GM11168 (cell line): ENCODE results near the gene MUC20.

Experiments used
- in situ Hi-C: fragments of 300-500 bp; cut with MboI; formaldehyde crosslinking; loops from one replicate; pipeline ENCODE4 v1.12.0; 2022; ENCODE audit warnings: low sequenced_read_pairs; ENCODE audit not compliant: unreplicated experiment

The MUC20 gene

DNA sequence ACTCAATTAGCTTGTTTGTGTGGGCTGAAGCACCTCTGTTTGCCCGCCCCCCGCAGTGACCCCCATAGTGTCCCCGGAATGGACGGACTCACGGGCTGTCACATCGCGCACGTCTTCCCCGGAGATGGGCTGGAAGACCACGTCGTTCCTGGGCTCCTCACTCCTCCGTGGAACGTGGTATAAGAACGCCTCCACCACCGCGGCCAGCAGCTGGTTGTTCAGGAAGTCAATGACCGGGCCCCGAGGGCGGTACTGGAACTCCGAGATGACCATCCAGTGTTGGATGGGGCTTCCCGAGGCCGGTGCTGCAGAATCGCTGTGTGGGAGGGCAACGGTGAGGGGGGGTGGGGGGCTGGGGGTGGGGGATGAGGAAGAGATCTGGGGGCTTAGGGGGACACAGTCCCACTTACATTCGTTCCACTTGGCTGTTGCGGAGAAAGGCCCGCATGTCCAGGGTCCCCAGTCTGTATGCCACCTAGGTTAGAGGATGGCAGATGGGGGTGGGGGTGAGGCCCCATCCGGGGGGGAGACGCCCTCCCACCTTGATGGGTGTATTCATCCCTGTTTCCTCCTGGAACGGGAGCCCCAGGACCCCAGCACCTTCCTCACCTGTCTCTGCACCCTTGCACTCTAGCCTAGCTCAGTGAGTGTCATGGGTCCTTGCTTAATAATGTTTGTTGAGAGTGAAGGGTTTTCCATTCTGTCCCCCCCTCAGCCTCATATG is 30.2 kb downstream of the MUC20 start:
- in situ Hi-C loops = loop anchor here (10.0 kb wide), 1 partner anchor 894 kb away; no protein-coding TSS in a partner anchor

DNA sequence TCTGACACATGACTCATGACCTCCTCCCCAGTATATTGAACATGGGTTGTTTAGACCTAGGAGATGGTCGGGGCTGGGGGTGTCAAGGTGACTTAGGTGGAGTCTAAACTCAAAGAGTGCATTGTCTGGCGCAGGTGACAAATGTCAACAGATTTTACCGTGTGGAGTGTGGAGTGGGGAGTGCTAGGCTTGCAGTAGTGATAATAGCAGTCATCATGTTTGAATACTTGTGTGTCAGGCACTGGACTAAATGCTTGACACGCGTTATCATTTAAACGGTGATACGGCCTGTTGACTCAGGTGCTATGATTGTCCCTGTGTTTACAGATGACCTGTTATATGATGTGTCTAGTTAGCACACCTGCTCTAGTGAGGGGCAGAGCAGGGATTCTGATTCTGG is 30.8 kb downstream of the MUC20 start:
- in situ Hi-C loops = loop anchor here (10.0 kb wide), 1 partner anchor 893 kb away; no protein-coding TSS in a partner anchor

DNA sequence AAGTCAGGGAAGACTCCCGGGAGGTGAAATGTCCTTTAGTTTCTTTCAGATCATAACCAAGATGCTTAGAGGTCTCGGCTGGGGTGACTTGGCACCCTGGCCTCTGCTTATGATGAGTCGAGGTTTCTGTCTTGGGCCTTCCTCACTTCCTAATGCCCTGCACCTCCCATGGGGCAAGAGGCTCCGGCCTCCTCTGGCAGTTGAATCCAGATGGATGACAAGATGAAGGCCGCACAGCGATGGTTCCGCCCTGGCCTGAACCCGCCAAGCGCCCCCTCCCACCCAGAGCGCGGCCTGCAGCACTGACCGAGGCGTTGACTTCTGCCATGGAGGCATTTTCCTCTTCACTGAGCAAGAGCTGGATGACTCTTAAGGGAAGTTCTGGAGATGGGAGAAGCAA is 31.3 kb downstream of the MUC20 start:
- in situ Hi-C loops = loop anchor here (10.0 kb wide), 1 partner anchor 893 kb away; no protein-coding TSS in a partner anchor

DNA sequence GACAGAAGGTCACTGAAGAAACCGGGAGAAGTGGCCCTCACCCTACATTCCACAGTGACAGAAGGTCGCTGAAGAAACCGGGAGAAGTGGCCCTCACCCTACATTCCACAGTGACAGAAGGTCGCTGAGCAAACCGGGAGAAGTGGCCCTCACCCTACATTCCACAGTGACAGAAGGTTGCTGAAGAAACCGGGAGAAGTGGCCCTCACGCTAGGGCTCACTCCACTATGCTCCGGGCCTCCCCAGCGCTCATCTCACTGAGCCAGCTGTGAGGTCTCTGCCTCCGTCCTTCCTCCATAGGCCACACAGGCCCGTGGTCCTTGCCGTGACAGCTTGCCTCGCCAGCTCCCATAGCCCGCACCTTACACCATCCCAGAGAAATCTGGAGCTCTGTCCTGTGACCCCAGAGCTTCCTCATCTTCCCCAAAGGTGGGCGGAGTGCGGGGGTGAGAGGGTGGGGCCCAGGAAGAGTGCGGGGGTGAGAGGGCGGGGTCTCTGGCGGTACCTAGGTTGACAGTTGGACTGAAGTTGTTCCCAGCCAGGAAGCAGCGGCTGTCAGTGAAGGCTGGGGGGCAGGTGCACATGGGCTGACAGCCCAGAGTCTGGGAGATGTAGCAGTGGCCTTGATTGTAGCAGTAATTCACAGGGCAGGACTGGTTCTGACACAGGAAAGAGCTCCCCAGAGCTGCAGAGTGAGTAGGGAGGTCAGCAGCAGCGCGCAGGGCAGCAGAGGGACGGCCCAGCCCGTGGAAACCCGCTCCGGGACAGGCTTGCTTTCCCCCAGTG is 32.0 kb downstream of the MUC20 start:
- in situ Hi-C loops = loop anchor here (10.0 kb wide), 1 partner anchor 892 kb away; no protein-coding TSS in a partner anchor

DNA sequence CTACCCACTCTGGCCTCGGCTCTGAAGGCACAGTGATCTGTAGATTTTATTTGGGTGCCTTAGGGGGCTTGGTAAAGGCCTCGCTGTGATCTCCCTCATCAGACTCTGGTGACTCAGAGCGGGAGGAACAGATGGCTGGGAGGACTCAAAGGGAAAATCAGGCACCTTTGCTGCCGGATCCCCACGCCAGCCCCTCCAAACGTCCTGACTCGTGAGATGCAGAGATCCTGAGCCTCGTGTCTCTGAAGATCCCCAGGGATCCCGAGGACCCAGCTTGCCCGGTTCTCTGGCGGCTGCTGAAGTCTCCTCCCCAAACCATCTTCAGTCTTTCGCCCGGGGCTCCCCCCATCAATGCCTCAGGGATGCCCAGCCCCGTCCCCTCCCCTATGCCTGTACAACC is 32.8 kb downstream of the MUC20 start:
- in situ Hi-C loops = loop anchor here (10.0 kb wide), 1 partner anchor 891 kb away; no protein-coding TSS in a partner anchor

DNA sequence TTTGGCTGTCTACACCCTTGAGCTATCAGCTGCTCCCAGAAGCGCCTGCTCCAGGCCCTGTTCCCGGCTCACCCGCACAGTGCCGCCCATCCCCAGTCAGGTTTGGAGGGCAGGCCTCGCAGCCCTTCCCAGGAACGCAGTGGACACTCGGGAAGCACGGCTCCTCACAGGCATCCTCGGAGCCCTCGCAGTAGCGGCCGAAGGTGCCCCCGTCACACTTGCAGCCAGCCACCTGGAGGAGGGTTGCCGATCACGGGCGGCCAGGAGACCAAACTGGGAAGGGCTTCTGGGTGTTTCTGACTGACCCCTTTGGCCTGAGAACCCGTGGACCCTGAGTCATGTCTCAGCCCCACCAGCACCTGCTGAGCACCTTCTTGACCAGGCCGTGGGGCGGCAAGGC is 33.4 kb downstream of the MUC20 start:
- in situ Hi-C loops = loop anchor here (10.0 kb wide), 1 partner anchor 891 kb away; no protein-coding TSS in a partner anchor

DNA sequence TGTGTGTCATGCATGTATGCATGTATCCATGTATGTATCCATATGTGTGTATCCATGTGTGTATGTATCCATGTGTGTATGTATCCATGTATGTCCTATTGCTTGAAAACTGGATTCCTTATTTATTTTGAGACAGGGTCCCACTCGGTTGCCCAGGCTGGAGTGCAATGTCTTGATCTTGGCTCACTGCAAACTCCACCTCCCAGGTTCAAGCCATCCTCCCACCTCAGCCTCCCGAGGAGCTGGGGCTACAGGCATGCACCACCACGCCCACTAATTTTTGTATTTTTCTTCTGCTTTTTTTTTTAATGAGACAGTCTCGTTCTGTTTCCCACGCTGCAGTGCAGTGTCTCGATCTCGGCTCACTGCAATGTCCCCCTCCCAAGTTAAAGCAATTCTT is 34.1 kb downstream of the MUC20 start:
- in situ Hi-C loops = loop anchor here (10.0 kb wide), 1 partner anchor 890 kb away; no protein-coding TSS in a partner anchor

DNA sequence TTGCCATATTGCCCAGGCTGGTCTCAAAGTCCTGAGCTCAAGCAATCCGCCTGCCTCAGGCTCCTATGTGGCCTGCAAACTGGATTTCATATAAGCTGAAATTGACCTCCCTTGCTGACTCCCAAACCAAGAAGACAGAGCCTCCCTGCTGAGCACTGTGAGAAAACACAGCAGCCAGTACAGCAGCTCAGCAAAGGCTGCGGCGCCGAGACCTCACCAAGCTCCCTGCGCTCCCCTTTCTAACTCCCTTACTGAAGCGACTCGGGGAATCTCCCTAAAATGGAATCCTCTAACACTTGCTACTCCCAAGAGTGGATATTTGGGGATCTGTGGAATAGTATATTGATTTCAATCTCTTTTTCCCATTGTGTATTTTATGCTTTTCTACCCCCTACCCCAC is 34.6 kb downstream of the MUC20 start:
- in situ Hi-C loops = loop anchor here (10.0 kb wide), 1 partner anchor 889 kb away; no protein-coding TSS in a partner anchor

DNA sequence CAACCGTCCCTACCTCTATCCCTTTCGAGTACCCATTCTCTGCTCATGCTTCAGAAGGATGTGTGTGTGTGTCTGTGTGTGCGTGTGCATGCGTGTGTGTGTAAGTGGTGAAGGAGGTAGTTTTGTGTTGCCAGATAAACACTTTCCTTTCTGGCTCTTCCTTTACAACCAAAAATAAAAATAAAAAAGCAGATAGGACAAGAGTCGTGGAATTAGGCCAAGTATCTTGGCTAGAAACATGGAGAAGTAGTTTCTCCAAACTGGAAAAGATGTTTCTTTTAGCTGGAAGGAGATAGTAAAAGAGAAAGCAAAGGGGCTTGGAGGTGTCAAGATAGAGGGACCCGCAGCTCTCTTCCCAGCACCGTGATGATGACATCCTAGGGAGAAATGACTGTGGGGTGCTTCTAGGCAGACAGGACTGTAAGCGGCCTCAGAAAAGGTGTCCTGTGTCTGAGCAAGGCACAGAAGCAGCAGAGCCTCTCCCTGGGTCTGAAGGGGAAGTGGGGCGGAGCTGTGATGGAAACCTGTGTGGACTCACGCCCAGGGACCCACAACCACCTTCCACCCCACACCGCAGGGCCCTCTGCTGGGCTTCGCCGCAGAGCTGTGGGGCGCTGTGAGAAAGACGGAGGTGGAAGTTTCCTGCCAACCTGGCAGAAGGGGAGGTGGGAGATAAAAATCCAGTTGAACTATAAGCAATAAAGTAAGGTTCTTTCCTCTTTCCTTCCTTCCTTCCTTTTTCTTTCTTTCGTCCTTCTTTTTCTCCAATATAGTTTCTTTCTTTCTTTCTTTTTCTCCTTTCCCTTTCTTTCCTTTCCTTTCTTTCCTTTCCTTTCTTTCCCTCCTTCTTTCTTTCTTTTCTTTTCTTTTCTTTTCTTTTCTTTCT is 35.3 kb downstream of the MUC20 start:
- in situ Hi-C loops = loop anchor here (10.0 kb wide), 1 partner anchor 889 kb away; no protein-coding TSS in a partner anchor

DNA sequence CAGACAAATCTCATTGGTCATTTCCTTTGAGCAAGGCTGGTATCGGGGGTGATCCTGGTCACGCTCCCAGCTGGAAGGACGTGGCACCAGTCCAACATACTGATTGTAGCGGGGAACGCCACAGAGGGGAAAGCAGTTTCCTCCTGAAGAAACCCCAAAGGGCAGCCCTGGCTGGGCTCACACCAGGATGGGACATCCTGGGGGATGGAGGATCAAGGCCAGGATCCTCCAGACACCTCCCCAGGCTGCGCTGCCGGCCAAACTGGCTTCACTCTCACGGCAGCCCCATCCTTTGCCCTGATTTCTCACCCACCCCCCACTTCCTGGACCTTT is 36.6 kb downstream of the MUC20 start:
- in situ Hi-C loops = loop anchor here (10.0 kb wide), 1 partner anchor 887 kb away; no protein-coding TSS in a partner anchor

DNA sequence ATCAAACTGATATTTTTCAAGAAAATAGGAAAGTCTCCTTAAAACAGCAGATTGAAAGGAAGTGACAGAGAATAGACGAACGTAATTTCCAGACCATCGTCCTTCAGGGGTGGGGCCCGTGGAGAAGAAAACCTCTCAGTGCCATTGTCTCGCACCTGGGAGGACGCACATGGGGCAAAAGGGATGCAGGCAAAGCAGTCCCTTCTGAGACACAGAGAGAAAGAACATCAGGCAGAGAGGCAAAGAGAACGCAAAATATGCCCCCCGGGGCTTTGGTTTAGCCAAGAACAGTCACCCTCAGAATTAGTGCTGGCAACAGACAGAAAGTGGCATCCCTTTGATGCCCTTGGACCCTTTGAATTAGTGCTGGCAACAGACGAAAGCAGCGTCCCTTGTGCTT is 37.0 kb downstream of the MUC20 start:
- in situ Hi-C loops = loop anchor here (10.0 kb wide), 1 partner anchor 887 kb away; no protein-coding TSS in a partner anchor

DNA sequence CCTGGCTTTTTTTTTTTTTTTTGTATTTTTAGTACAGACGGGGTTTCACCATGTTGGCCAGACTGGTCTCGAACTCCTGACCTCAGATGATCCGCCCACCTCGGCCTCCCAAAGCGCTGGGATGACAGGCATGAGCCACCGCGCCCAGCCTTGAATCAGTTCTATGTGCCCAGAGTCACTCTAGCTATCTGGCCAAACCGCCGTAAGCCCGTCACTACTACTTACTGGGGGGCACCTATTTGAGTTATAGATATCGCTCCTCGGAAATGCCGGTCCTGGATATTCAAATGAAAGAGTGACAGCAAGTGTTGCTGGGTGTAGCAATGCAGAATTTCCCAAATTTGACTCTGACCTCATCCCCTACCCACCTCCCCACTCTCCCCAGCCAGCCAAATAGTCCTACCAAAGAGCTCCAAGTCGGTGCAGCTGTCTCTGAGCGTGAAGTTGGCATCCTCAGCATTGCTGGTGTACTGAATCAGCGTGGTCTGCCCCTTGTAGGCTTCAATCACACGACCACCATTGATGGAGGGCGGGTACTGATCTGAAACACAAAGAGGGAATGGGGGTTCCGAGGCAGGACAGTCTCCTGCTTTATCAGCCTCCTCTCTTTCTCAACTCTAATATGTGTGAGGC is 38.1 kb downstream of the MUC20 start:
- in situ Hi-C loops = loop anchor here (10.0 kb wide), 1 partner anchor 886 kb away; no protein-coding TSS in a partner anchor

DNA sequence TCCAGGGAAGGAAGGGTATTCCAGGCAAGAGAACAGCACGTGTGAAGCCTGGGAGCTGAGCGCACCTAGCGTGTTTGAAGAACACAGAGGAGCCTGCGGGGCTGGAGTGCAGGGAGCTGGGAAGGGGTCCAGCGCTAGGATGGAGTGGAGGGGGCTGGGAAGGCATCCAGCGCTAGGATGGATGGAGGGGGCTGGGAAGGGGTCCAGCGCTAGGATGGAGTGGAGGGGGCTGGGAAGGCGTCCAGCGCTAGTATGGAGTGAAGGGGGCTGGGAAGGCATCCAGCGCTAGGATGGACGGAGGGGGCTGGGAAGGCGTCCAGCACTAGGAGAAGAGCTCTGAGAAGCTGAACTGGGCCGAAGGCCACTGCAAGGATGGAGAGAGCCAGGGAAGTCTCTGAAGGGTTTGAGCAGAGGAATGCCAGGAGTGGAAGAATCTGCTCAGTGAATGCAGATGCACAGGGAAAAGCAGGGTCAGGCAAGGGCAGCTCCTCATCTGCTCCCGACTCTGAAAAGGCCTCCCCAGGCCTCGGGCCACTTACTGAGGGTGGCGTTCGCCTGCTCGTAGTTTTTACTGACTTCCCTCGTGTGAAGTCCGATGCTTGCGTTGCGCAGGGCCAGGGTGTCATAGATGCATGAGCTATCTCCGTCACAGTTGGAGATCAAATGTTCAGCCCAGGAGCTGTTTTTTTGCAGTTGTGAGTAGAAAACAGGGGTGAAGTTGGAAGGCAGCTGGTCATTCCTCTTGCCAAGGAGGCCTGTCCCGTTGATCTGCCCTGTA is 39.8 kb downstream of the MUC20 start:
- in situ Hi-C loops = no loop called here

DNA sequence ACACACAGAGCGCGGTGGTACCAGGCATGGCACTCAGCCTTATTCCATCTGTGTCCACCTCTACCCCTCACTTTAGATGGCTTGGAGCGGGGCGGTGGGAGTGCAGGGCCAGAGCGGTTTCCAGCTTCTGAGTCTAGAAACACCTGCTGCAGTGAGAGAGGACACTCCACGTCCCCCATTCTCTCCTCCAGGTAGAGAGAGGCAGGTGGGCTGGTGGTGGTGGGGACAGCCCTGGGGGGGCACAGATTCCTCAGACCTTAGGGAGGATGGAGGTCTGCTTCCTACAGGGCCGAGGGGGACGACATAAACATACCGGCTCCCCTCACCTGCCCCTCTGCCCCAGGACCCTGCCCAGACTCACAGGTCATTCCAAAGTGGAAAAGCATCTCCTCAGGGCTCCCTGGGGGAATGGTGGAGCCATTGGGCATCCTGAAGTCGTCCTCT is 40.4 kb downstream of the MUC20 start:
- in situ Hi-C loops = no loop called here

DNA sequence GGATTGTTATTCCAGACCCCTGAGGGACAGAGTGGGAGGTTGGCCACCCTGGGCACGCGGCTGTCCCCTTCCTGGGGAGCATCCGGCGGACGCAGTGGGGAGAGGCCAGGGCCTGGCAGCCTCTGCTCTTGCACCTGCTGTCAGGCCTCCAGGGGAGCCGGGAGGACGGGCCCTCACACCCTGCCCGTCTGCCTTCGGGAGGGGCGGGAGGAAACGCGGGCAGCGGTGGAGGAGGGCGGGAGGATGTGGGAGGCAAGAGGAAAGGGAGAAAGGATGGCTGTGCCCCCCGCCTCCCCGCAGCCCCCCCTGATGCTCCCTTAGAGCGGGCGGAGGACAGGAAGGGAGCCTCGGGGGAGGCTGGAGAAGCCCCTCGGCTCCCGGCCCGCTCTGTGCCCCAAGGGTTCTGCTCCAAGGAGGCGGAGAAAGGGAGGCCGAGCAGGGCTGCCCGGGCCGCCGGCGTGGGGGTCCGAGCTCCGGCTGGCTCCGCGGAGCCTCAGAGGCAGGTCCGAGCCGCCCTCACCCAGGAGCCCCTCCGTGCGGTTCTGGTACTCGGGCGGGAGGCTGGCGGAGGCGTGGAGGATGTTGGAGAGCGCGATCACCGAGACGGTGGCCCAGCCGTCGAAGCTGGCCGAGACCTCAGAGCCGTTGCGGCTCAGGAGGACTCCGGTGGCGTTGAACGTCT is 40.9 kb downstream of the MUC20 start:
- in situ Hi-C loops = no loop called here

DNA sequence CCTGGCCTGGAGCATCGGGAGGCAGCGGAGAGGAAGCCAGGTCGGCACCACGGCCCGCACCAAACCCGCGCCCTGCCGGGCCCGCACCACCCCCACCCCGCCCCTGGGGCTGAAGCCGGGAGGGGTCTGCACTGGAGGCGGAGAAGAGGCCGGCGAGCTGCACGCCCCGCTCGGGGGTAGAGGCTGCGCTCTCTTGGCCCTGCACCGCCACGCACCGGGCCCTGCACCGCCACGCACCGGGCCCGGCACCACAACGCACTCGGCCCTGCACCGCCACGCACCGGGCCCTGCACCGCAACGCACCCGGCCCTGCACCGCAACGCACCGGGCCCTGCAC is 41.4 kb downstream of the MUC20 start:
- in situ Hi-C loops = no loop called here

DNA sequence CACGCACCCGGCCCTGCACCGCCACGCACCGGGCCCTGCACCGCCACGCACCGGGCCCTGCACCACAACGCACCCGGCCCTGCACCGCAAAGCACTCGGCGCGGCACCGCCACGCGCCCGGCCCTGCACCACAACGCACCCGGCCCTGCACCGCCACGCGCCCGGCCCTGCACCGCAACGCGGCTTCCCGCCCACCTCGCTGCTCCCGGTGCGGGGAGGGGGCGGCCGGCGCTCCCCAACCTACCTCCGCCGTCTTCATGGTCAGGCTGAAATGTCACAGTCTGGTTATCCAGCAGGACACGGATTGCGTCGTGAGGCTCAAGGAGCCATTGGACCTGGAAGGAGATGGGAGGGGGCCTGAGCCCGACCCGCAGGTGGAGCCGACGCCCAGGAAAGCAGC is 41.8 kb downstream of the MUC20 start:
- in situ Hi-C loops = no loop called here

DNA sequence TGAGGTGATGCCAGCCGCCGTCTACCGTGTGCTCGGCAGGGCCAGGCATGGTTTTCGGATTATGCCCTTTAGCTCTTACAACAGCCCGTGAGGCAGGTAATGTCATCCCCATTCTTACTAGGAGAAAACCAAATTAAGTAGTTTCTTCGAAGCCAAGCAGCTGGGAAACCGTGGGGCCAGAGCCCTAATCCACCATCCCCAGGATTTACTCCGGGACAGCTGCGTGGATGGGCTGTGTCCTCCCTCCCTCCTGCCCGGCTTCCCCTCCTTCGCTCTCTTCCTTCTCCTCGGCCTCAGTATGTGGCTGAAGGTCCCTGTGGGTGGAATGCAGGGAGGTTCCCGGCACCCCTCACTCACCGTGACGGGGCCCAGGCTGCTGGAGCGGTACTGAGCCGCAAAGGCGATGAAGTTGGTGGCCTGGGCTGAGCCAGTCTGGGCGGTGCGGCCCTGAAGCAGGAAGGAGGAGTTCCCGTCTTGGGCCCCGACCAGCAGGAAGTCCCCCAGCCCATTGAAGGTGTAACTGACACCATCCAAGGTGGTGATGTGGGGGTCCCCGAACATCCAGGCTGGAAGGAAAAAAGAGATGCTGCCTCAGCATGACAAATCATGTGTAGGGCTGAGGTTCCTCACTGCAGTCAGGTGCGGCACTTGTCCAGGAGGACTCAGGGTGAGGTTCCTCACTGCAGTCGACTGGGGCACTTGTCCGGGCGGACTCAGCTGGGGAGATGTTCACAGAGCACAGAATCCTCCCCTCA is 42.5 kb downstream of the MUC20 start:
- in situ Hi-C loops = no loop called here
